Sigmoid colon (tissue), 7 donors: ENCODE results near the gene NNT. TPM values are rescaled to one million over a fixed set of nuclear protein-coding genes. Genes with fewer than 3 reads are reported as not detected.

Experiments
- DNase-seq: peaks from one replicate; pipeline ENCODE4 v3.0.0-alpha.2; 2019
- H3K27ac ChIP-seq, 4 donors: fragments of 200-600 bp; sonication (generic); one replicate each; pipeline ENCODE4 v1.5.1; 2016 to 2019; ENCODE audit warnings: mild to moderate bottlenecking in 1 of 4
- H3K27me3 ChIP-seq, 3 donors: fragments of 200-600 bp; sonication (generic); one replicate each; pipeline ENCODE4 v1.5.1; 2019; ENCODE audit warnings: mild to moderate bottlenecking in 1 of 3
- H3K36me3 ChIP-seq, 4 donors: fragments of 200-600 bp; sonication (generic); one replicate each; pipeline ENCODE4 v1.5.1; 2016 to 2019
- H3K4me1 ChIP-seq, 4 donors: fragments of 200-600 bp; sonication (generic); one replicate each; pipeline ENCODE4 v1.5.1; 2017 to 2019
- H3K4me3 ChIP-seq, 4 donors: fragments of 200-600 bp; sonication (generic); one replicate each; pipeline ENCODE4 v1.5.1; 2017 to 2019; ENCODE audit warnings: mild to moderate bottlenecking in 2 of 4, moderate library complexity in 1 of 4
- H3K9me3 ChIP-seq, 4 donors: fragments of 200-600 bp in 3 of 4; sonication (generic) in 3 of 4; one replicate each; pipeline versions ENCODE4 v1.5.1 to v1.6.1; 2013 to 2019
- EP300 ChIP-seq, 4 donors: sonication (generic); formaldehyde crosslinking; IDR thresholded peaks; one replicate each; pipeline ENCODE4 v1.6.1; 2017; ENCODE audit warnings: antibody characterized with exemption in 4 of 4
- POLR2A ChIP-seq, 2 donors: fragments of 450-650 bp; IDR thresholded peaks; one replicate each; pipeline ENCODE4 v1.6.1; 2016; ENCODE audit warnings: antibody characterized with exemption in 2 of 2, mild to moderate bottlenecking in 2 of 2, moderate library complexity in 2 of 2
- POLR2AphosphoS5 ChIP-seq, 4 donors: sonication (generic); formaldehyde crosslinking; IDR thresholded peaks; one replicate each; pipeline ENCODE4 v1.6.1; 2017; ENCODE audit warnings: antibody characterized with exemption in 4 of 4
- WGBS, 2 donors: extraction: QIAGEN DNeasy Blood & Tissue Kit; methylation state at CpG; one replicate each; pipeline ENCODE4 v1.1.7; 2013; 5-methylcytosine and 5-hydroxymethylcytosine counted together
- intact Hi-C: fragments of 100-400 bp; cut with DNase I; formaldehyde crosslinking; loops from one replicate; pipeline ENCODE4 v1.15.1; 2023
- polyA plus RNA-seq, 3 donors: library from polyadenylated mRNA; stranded (reverse); fragments of 200-250 nt; gene quantifications; one replicate each; pipeline ENCODE4 v1.2.3, GENCODE V29; 2013
- total RNA-seq, 4 donors: library from RNA; depleted of rRNA; stranded (reverse); fragments of >200 nt; gene quantifications; one replicate each; pipeline ENCODE4 v1.1.0, GENCODE V29; 2016
- TF ChIP-seq, protein P1 (sequence below), 4 experiments: fragments of 450-650 bp in 3 of 4; fragments of 200-600 bp in 1 of 4; IDR thresholded peaks; one replicate each; pipeline ENCODE4 v1.5.1; 2016 to 2019; ENCODE audit warnings: antibody characterized with exemption in 4 of 4, mild to moderate bottlenecking in 3 of 4, moderate library complexity in 2 of 4
- donor health status: healthy with polysubstance abuse.
- donor health status: Bipolar disorder and iron deficiency.
- donor health status: healthy.

NNT gene
- total and polyA plus RNA-seq, 7 donors, result 15.7 to 80.3 (median 48.5) TPM

DNA sequence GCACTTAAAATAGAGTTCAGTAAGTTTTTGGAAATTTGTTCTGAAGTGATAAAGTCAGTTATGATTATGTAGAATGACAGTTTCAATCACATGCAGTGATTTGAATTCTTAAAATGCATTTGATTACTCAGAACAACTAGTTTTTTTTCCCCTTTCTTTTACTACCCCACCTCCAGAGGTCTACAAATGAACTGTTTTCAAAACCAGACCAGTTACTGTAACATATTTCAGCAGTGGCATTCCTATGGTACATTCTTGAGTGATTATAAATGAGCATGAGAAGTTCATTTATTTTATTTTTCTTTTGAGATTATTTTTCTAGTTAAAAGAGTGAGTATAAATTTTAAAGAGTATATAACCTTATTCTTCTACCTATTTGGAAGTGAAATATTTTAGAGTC, 71.6 kb downstream of the NNT start:
- Histone ChIP-seq H3K27me3 (no peaks in the 10 kb centered on the region), H3K9me3 (no peaks in the 10 kb centered on the region), H3K36me3 (peaks cover 0 to 47% (median 0%) of the 10 kb centered on the region in 4 donors), H3K27ac (no peak overlapping the region), H3K4me3 (no peak overlapping the region), H3K4me1 (peaks cover 0 to 13% (median 0%) of the 10 kb centered on the region in 4 donors)
- TF ChIP-seq, protein P1, sequence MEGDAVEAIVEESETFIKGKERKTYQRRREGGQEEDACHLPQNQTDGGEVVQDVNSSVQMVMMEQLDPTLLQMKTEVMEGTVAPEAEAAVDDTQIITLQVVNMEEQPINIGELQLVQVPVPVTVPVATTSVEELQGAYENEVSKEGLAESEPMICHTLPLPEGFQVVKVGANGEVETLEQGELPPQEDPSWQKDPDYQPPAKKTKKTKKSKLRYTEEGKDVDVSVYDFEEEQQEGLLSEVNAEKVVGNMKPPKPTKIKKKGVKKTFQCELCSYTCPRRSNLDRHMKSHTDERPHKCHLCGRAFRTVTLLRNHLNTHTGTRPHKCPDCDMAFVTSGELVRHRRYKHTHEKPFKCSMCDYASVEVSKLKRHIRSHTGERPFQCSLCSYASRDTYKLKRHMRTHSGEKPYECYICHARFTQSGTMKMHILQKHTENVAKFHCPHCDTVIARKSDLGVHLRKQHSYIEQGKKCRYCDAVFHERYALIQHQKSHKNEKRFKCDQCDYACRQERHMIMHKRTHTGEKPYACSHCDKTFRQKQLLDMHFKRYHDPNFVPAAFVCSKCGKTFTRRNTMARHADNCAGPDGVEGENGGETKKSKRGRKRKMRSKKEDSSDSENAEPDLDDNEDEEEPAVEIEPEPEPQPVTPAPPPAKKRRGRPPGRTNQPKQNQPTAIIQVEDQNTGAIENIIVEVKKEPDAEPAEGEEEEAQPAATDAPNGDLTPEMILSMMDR (IDR thresholded peaks at IDR 0.05), result no peak
- no peak for TF ChIP-seq EP300 (IDR thresholded peaks at IDR 0.05)
- no peak for TF ChIP-seq POLR2AphosphoS5 (IDR thresholded peaks at IDR 0.05)
- TF ChIP-seq POLR2A (IDR thresholded peaks at IDR 0.05), result no peak
- DNase-seq, result no peak
- intact Hi-C loops, result no loop called here

- no peaks in the 10 kb centered on the region for H3K27me3 ChIP-seq
- H3K4me3 ChIP-seq, result no peak overlapping the region
- H3K4me1 ChIP-seq, result peaks cover 0 to 13% (median 0%) of the 10 kb centered on the region in 4 donors
- no peak overlapping the region for H3K27ac ChIP-seq
- DNase-seq, result no peak
- intact Hi-C loops, result no loop called here
- 97 to 99% methylated on average over 3 of the region's 3 CpGs for WGBS, 2 donors
- no peaks in the 10 kb centered on the region for H3K9me3 ChIP-seq
- peaks cover 0 to 50% (median 0%) of the 10 kb centered on the region in 4 donors for H3K36me3 ChIP-seq
- no peak for TF ChIP-seq EP300 (IDR thresholded peaks at IDR 0.05)
- TF ChIP-seq, protein P1 (IDR thresholded peaks at IDR 0.05), result no peak
- TF ChIP-seq POLR2AphosphoS5 (IDR thresholded peaks at IDR 0.05), result no peak
- no peak for TF ChIP-seq POLR2A (IDR thresholded peaks at IDR 0.05)
Measured at GRCh38 chr5:43675357-43675756, 72.4 kb downstream of the NNT start.

- Histone ChIP-seq H3K27me3 (no peaks in the 10 kb centered on the region), H3K36me3 (peaks cover 0 to 54% (median 0%) of the 10 kb centered on the region in 4 donors), H3K9me3 (no peaks in the 10 kb centered on the region), H3K4me3 (no peak overlapping the region), H3K4me1 (peaks cover 0 to 13% (median 0%) of the 10 kb centered on the region in 4 donors), H3K27ac (no peak overlapping the region)
- WGBS, 2 donors, result 92 to 93% methylated on average over 2 of the region's 2 CpGs
- intact Hi-C loops, result no loop called here
- DNase-seq, result no peak
- TF ChIP-seq, protein P1 (IDR thresholded peaks at IDR 0.05), result no peak
- TF ChIP-seq EP300 (IDR thresholded peaks at IDR 0.05), result no peak
- TF ChIP-seq POLR2AphosphoS5 (IDR thresholded peaks at IDR 0.05), result no peak
- TF ChIP-seq POLR2A (IDR thresholded peaks at IDR 0.05), result no peak
Measured at GRCh38 chr5:43676083-43676840, 73.3 kb downstream of the NNT start.

- Histone ChIP-seq H3K9me3 (no peaks in the 10 kb centered on the region), H3K36me3 (peaks cover 0 to 54% (median 0%) of the 10 kb centered on the region in 4 donors), H3K27ac (no peak overlapping the region), H3K4me1 (peaks cover 0 to 13% (median 0%) of the 10 kb centered on the region in 4 donors), H3K27me3 (no peaks in the 10 kb centered on the region), H3K4me3 (no peak overlapping the region)
- DNase-seq, result no peak
- intact Hi-C loops, result no loop called here
- no peak for TF ChIP-seq EP300 (IDR thresholded peaks at IDR 0.05)
- TF ChIP-seq POLR2A (IDR thresholded peaks at IDR 0.05), result no peak
- TF ChIP-seq POLR2AphosphoS5 (IDR thresholded peaks at IDR 0.05), result no peak
- TF ChIP-seq, protein P1 (IDR thresholded peaks at IDR 0.05), result no peak
- WGBS, 2 donors, result 96% methylated on average over 4 of the region's 4 CpGs
Measured at GRCh38 chr5:43677253-43677652, 74.3 kb downstream of the NNT start.
